Heart left ventricle (tissue), 16 donors: ENCODE data around the gene RUNX3. TPM values are rescaled to one million over a fixed set of nuclear protein-coding genes. Genes with fewer than 3 reads are reported as not detected.

Source experiments
- ATAC-seq, 4 donors: fragments of 200-7000 bp; cut with Tn5 transposase; one replicate each; pipeline ENCODE4 v1.9.1; 2020 to 2022; ENCODE audit warnings: moderate library complexity in 4 of 4, mild to moderate bottlenecking in 3 of 4, moderate number of reproducible peaks in 1 of 4
- DNase-seq, 5 donors: peaks; one replicate each; pipeline ENCODE4 v3.0.0-alpha.2; 2020
- H3K27ac ChIP-seq, 12 donors: fragments of 200-600 bp; sonication (generic) in 4 of 12; one replicate each; pipeline versions ENCODE4 v1.5.0 to v1.8.0; 2016 to 2022; ENCODE audit warnings: mild to moderate bottlenecking in 2 of 12
- H3K27me3 ChIP-seq, 9 donors: fragments of 200-600 bp; sonication (generic) in 2 of 9; one replicate each; pipeline versions ENCODE4 v1.5.1 to v1.8.0; 2016 to 2022; ENCODE audit warnings: mild to moderate bottlenecking in 3 of 9
- H3K36me3 ChIP-seq, 9 donors: fragments of 200-600 bp; sonication (generic) in 2 of 9; one replicate each; pipeline versions ENCODE4 v1.5.0 to v1.8.0; 2018 to 2022; ENCODE audit warnings: mild to moderate bottlenecking in 2 of 9
- H3K4me1 ChIP-seq, 12 donors: fragments of 200-600 bp; sonication (generic) in 4 of 12; one replicate each; pipeline versions ENCODE4 v1.5.0 to v1.8.0; 2016 to 2022; ENCODE audit warnings: mild to moderate bottlenecking in 3 of 12
- H3K4me3 ChIP-seq, 12 donors: fragments of 200-600 bp; sonication (generic) in 4 of 12; one replicate each; pipeline versions ENCODE4 v1.5.0 to v1.8.0; 2017 to 2022; ENCODE audit warnings: mild to moderate bottlenecking in 9 of 12, moderate library complexity in 4 of 12
- H3K9me3 ChIP-seq, 12 donors: fragments of 200-600 bp; sonication (generic) in 4 of 12; one replicate each; pipeline versions ENCODE4 v1.5.0 to v1.8.0; 2016 to 2022; ENCODE audit warnings: mild to moderate bottlenecking in 1 of 12
- POLR2A ChIP-seq, 2 donors: fragments of 450-650 bp; IDR thresholded peaks; one replicate each; pipeline ENCODE4 v1.6.1; 2017; ENCODE audit warnings: antibody characterized with exemption in 2 of 2, mild to moderate bottlenecking in 2 of 2, moderate library complexity in 2 of 2
- WGBS, 4 donors: extraction: QIAGEN DNeasy Blood & Tissue Kit in 2 of 4; methylation state at CpG; one replicate each; pipeline versions ENCODE4 v1.1.5 to v1.1.7; 2013 to 2018; 5-methylcytosine and 5-hydroxymethylcytosine counted together
- intact Hi-C, 10 donors: fragments of 100-400 bp; cut with DNase I; formaldehyde crosslinking; loops; one replicate each; pipeline versions ENCODE4 v1.11.1 to v1.14.2; 2022
- polyA plus RNA-seq, 2 donors: library from polyadenylated mRNA; stranded (reverse); fragments of 200-250 nt; gene quantifications; one replicate each; pipeline ENCODE4 v1.2.3, GENCODE V29; 2013
- total RNA-seq, 9 donors: library from RNA; depleted of rRNA in 2 of 9; stranded (reverse); fragments of >200 nt in 2 of 9; fragmentation: NEBNext Ultra II Directional in 3 of 9; extraction: Animal tissue kit (Norgen Biotek cat#: 25700) in 3 of 9; gene quantifications; one replicate each; pipeline versions ENCODE4 v1.1.0 to v1.2.4, GENCODE V29; 2016 to 2023
- TF ChIP-seq, protein P1 (sequence below), 12 donors: fragments of 200-600 bp; sonication (generic) in 4 of 12; IDR thresholded peaks; one replicate each; pipeline versions ENCODE4 v1.5.0 to v1.8.0; 2018 to 2022; ENCODE audit warnings: antibody characterized with exemption in 12 of 12, mild to moderate bottlenecking in 5 of 12
- donor health status: ischemic (EF 13 %, LVEDD 7.1; RV severe dilation, severe dysfunction).
- donor health status: healthy with polysubstance abuse.
- donor health status: DM: no; HTN: yes; CAD: no.
- donor health status: DM: no; HTN: no; CAD: no.
- donor health status: ischemic (EF 25% LVEDD 6.9; RV normal size, moderate dysfunction).
- donor health status: ischemic (EF 25% LVEDD 5.7; RV mildly dilated, moderate dysfunction).
- donor health status: healthy.
- donor health status: DM: yes; HTN: yes; CAD: no.
- donor health status: ischemic (EF 35%, LVEDD 5.7; RV mildly dilated, moderate dysfunction).
- donor health status: nonischemic (EF 11% LVEDD 7.7; RV severe dilation, severe dysfunction).
- donor health status: DM: yes; HTN: yes; CAD: no.
- donor health status: PGD.
- donor health status: ischemic (EF 29% LVEDD 5.4; RV normal size, mild dysfunction).
- donor health status: nonischemic (EF 23%, LVEDD 6.1; RV moderate dilation, normal function).

RUNX3 gene
- total and polyA plus RNA-seq, 11 donors, result 0.21 to 8.7 (median 0.38) TPM

DNA sequence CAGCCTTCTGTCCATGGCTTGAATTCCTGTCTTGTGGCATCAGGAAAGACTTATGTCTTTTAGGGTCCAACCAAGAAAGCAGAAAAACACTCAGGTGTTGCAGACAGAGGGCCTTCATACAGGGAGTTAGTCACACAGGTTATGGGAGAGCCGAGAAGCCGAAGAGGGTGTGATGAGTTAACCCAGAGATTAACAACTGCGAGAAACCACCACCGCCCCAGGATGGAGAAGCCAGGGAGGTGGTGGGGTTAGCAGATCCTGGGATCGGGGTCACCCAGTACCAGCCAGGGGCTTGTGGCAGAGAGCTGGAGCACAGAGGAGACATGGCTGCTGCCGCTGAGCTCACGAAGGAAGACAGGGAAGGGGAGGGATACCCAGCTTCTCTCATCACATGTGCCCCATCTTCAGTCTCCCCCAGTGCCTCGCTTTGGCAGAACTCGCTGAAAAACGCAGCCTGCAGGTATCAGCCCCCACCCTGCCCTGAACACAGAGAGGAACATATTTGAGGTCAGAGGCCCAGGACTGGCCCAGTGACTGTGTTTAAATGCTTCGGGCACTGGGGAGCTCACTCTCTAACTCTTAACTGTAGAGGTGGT is 58.7 kb downstream of the RUNX3 start:
- DNase-seq (no peak), ATAC-seq (no peak)
- no peak overlapping the region for H3K27ac ChIP-seq
- H3K4me1 ChIP-seq, result peaks cover 0 to 20% (median 0%) of the 10 kb centered on the region in 12 donors
- H3K36me3 ChIP-seq, result no peaks in the 10 kb centered on the region
- H3K27me3 ChIP-seq, result peaks cover 0 to 49% (median 14%) of the 10 kb centered on the region in 9 donors
- no peaks in the 10 kb centered on the region for H3K9me3 ChIP-seq
- intact Hi-C loops, result no loop called here
- 88 to 93% (median 90%) methylated on average over 11 of the region's 11 CpGs for WGBS, 4 donors
- H3K4me3 ChIP-seq, result no peak overlapping the region
- TF ChIP-seq, protein P1, sequence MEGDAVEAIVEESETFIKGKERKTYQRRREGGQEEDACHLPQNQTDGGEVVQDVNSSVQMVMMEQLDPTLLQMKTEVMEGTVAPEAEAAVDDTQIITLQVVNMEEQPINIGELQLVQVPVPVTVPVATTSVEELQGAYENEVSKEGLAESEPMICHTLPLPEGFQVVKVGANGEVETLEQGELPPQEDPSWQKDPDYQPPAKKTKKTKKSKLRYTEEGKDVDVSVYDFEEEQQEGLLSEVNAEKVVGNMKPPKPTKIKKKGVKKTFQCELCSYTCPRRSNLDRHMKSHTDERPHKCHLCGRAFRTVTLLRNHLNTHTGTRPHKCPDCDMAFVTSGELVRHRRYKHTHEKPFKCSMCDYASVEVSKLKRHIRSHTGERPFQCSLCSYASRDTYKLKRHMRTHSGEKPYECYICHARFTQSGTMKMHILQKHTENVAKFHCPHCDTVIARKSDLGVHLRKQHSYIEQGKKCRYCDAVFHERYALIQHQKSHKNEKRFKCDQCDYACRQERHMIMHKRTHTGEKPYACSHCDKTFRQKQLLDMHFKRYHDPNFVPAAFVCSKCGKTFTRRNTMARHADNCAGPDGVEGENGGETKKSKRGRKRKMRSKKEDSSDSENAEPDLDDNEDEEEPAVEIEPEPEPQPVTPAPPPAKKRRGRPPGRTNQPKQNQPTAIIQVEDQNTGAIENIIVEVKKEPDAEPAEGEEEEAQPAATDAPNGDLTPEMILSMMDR (IDR thresholded peaks at IDR 0.05), result no peak
- TF ChIP-seq POLR2A (IDR thresholded peaks at IDR 0.05), result no peak

DNA sequence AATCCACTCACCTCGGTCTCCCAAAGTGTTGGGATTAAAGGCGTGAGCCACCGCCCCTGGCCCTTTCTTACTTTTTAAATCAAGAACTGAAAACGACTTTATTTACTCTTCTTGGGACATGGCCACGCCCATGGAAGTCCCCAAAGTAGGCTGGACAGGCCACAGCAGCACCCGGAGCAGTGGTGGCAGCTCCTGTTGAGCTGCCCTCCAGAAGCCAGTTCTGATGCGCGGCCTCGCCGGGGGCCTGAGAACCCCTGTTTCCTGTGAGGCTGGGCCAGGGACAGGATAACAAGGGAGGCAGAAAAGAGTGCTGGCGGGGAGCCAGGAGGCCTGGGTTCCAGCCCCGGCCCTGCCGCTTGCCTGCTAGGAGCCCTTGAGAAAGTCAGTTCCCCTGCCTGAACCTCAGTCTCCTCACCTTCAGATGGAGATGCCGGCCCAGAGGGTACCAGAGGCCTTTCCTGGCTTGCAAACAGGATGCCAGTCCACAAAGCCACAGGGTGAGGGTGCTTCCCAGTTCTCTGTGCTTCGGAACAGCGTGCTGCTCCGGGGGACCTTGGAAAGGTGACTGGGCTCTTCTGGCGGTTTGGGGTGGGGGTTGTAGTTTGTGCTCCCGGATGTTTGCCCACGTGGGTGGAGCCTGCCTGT is 59.4 kb downstream of the RUNX3 start:
- intact Hi-C loops, result no loop called here
- no peaks in the 10 kb centered on the region for H3K9me3 ChIP-seq
- no peak overlapping the region for H3K4me3 ChIP-seq
- H3K27ac ChIP-seq, result no peak overlapping the region
- TF ChIP-seq POLR2A (IDR thresholded peaks at IDR 0.05), result no peak
- TF ChIP-seq, protein P1 (IDR thresholded peaks at IDR 0.05), result no peak
- 36 to 58% (median 55%) methylated on average over 18 to 20 of the region's 20 CpGs for WGBS, 4 donors
- peaks cover 0 to 51% (median 14%) of the 10 kb centered on the region in 9 donors for H3K27me3 ChIP-seq
- H3K4me1 ChIP-seq, result peaks cover 0 to 20% (median 0%) of the 10 kb centered on the region in 12 donors
- H3K36me3 ChIP-seq, result no peaks in the 10 kb centered on the region
- no peak for DNase-seq
- ATAC-seq, result no peak

DNA sequence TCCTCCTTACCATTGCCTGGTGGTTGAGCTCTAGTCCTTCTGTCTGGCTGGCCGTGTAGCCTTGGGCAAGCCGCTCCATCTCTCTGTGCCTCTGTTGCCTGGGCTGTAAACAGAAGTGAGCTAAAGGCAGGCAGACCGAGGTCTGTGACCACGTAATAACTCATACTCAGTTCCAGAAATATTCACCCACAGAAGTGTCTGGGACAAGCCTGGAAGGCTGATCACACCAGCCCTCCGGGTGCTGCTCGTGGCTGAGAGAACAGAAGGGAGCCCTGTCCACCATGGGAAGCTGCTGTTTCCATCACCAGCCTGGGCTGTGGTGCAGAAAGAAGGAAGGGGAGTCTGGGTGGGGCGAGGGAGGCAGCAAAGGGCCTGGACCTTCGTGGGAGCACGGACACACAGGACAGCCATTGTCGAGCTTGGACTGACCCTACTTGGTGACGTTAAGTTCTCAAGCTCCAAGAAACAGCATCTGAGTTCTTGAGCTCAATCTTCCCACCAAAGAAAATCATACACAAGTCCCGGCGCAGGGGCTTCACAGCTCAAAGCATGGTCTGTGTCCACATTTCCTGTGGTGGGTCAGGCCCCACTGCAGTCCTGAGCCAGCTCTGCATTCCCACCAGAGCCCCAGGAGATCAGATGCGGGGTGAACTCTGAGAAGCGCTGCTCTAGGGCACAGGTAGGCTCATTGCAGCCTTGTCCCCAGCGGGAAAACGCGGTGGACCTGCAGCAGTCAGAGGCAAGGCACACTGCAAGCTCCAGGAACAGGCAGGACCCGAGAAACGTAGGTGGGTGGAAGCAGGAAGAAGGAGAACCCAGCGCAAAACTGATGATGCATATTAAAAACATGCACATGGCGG is 61.8 kb downstream of the RUNX3 start:
- no peaks in the 10 kb centered on the region for H3K9me3 ChIP-seq
- H3K4me3 ChIP-seq, result no peak overlapping the region
- peaks cover 0 to 23% (median 0%) of the 10 kb centered on the region in 12 donors for H3K4me1 ChIP-seq
- H3K27me3 ChIP-seq, result peaks cover 0 to 46% (median 14%) of the 10 kb centered on the region in 9 donors
- no peaks in the 10 kb centered on the region for H3K36me3 ChIP-seq
- TF ChIP-seq, protein P1 (IDR thresholded peaks at IDR 0.05), result no peak
- TF ChIP-seq POLR2A (IDR thresholded peaks at IDR 0.05), result no peak
- DNase-seq (no peak), ATAC-seq (no peak)
- WGBS, 4 donors, result 75 to 82% (median 80%) methylated on average over 17 to 22 of the region's 22 CpGs
- intact Hi-C loops, result no loop called here
- no peak overlapping the region for H3K27ac ChIP-seq
